Transverse colon (tissue), 4 donors: Measurements from ENCODE around the gene C2orf92.

Source experiments
- CTCF ChIP-seq, 5 experiments: fragments of 200-600 bp in 3 of 5; fragments of 450-650 bp in 2 of 5; sonication (generic) in 3 of 5; IDR thresholded peaks; 1 replicate in 2 of 5; 2 replicates in 3 of 5; pipeline ENCODE4 v1.5.1; 2016 to 2017; ENCODE audit warnings: antibody characterized with exemption in 5 of 5, inconsistent platforms in 3 of 5, mild to moderate bottlenecking in 2 of 5, moderate library complexity in 1 of 5
- POLR2A ChIP-seq: fragments of 450-650 bp; IDR thresholded peaks from one replicate; pipeline ENCODE4 v1.6.1; 2016; ENCODE audit warnings: antibody characterized with exemption, mild to moderate bottlenecking, moderate library complexity
- POLR2AphosphoS5 ChIP-seq, 3 donors: sonication (generic); formaldehyde crosslinking; IDR thresholded peaks; one replicate each; pipeline ENCODE4 v1.6.1; 2016; ENCODE audit warnings: antibody characterized with exemption in 3 of 3

- no peak for TF ChIP-seq POLR2A
- TF ChIP-seq CTCF (IDR thresholded peaks at IDR 0.05), result no peak
- no peak for TF ChIP-seq POLR2AphosphoS5 (IDR thresholded peaks at IDR 0.05)
These were observed 48.1 kb downstream of the C2orf92 start for GRCh38 chr2:97717613-97717995.
